Measurements from ENCODE around the gene ROBO1. TPM values are rescaled to one million over a fixed set of nuclear protein-coding genes. Genes with fewer than 3 reads are reported as not detected.

The ROBO1 gene
- total RNA-seq, 1 donor from 2014 or later, result 73.8 TPM

GRCh38 chr3:78834910-78835309 lies 932.9 kb downstream of the ROBO1 start:
- TF ChIP-seq CTCF (IDR thresholded peaks at IDR 0.05), result no peak
- Mint-ChIP-seq H3K27me3 (ENCODE audit: unreplicated experiment) (no peaks in the 10 kb centered on the region), H3K27ac (ENCODE audit: unreplicated experiment) (no peak overlapping the region), H3K4me1 (ENCODE audit: unreplicated experiment) (peaks cover 5% of the 10 kb centered on the region), H3K4me3 (ENCODE audit: unreplicated experiment) (no peak overlapping the region), H3K9me3 (ENCODE audit: unreplicated experiment) (no peaks in the 10 kb centered on the region), H3K36me3 (ENCODE audit: unreplicated experiment) (no peaks in the 10 kb centered on the region)
- DNase-seq (ENCODE audit: extremely low spot score, unreplicated experiment), result no peak

- no peak for DNase-seq (ENCODE audit: extremely low spot score, unreplicated experiment)
- Mint-ChIP-seq H3K27ac (ENCODE audit: unreplicated experiment) (no peak overlapping the region), H3K27me3 (ENCODE audit: unreplicated experiment) (no peaks in the 10 kb centered on the region), H3K36me3 (ENCODE audit: unreplicated experiment) (no peaks in the 10 kb centered on the region), H3K4me1 (ENCODE audit: unreplicated experiment) (no peaks in the 10 kb centered on the region), H3K4me3 (ENCODE audit: unreplicated experiment) (no peak overlapping the region), H3K9me3 (ENCODE audit: unreplicated experiment) (no peaks in the 10 kb centered on the region)
- TF ChIP-seq CTCF (IDR thresholded peaks at IDR 0.05), result no peak
Observed at GRCh38 chr3:78832785-78833204, 935.0 kb downstream of the ROBO1 start.

- no peak for DNase-seq (ENCODE audit: extremely low spot score, unreplicated experiment)
- H3K4me1 Mint-ChIP-seq (ENCODE audit: unreplicated experiment), result no peaks in the 10 kb centered on the region
- H3K9me3 Mint-ChIP-seq (ENCODE audit: unreplicated experiment), result no peaks in the 10 kb centered on the region
- TF ChIP-seq CTCF (IDR thresholded peaks at IDR 0.05), result no peak
- no peak overlapping the region for H3K27ac Mint-ChIP-seq (ENCODE audit: unreplicated experiment)
- no peak overlapping the region for H3K4me3 Mint-ChIP-seq (ENCODE audit: unreplicated experiment)
- H3K27me3 Mint-ChIP-seq (ENCODE audit: unreplicated experiment), result no peaks in the 10 kb centered on the region
- no peaks in the 10 kb centered on the region for H3K36me3 Mint-ChIP-seq (ENCODE audit: unreplicated experiment)
Observed at GRCh38 chr3:78831446-78831972, 936.3 kb downstream of the ROBO1 start.

- Mint-ChIP-seq H3K4me1 (ENCODE audit: unreplicated experiment) (peaks cover 5% of the 10 kb centered on the region), H3K9me3 (ENCODE audit: unreplicated experiment) (no peaks in the 10 kb centered on the region), H3K36me3 (ENCODE audit: unreplicated experiment) (no peaks in the 10 kb centered on the region), H3K27me3 (ENCODE audit: unreplicated experiment) (no peaks in the 10 kb centered on the region), H3K4me3 (ENCODE audit: unreplicated experiment) (no peak overlapping the region), H3K27ac (ENCODE audit: unreplicated experiment) (no peak overlapping the region)
- no peak for DNase-seq (ENCODE audit: extremely low spot score, unreplicated experiment)
- TF ChIP-seq CTCF (IDR thresholded peaks at IDR 0.05), result no peak
Observed at GRCh38 chr3:78830470-78830869, 937.3 kb downstream of the ROBO1 start.

- no peak overlapping the region for H3K27ac Mint-ChIP-seq (ENCODE audit: unreplicated experiment)
- no peak overlapping the region for H3K4me3 Mint-ChIP-seq (ENCODE audit: unreplicated experiment)
- TF ChIP-seq CTCF (IDR thresholded peaks at IDR 0.05), result no peak
- H3K4me1 Mint-ChIP-seq (ENCODE audit: unreplicated experiment), result peaks cover 18% of the 10 kb centered on the region
- no peaks in the 10 kb centered on the region for H3K9me3 Mint-ChIP-seq (ENCODE audit: unreplicated experiment)
- DNase-seq (ENCODE audit: extremely low spot score, unreplicated experiment), result no peak
- no peaks in the 10 kb centered on the region for H3K27me3 Mint-ChIP-seq (ENCODE audit: unreplicated experiment)
- no peaks in the 10 kb centered on the region for H3K36me3 Mint-ChIP-seq (ENCODE audit: unreplicated experiment)
Observed at GRCh38 chr3:78827618-78828017, 940.2 kb downstream of the ROBO1 start.

Measured in osteocyte (in vitro differentiated cells).